NCI-H2196 (cell line): ENCODE data around the gene LDLRAD4.

ENCODE experiments used
- DNase-seq: peaks from one replicate; lab custom pipeline; 2025; ENCODE audit not compliant: unreplicated experiment; lab: John Stamatoyannopoulos, UW

Gene LDLRAD4

DNA sequence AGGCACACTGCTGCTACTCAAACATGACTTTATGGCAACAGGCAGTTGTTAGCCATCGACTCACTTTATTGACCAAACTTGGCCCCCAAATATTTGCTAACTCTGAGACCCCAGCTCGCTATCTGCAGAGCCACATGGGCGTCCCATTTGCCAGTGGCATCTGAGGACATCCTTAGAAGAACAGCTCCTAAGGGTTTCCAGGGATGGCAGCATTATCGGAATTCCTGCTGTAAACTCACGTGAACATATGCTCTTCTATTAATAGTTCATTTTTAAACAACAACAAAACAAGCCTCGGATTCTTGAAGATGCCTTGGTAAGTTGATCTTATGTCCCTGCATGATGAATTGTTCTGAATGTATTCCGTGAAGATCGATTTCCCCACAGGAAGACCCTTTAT, 181.0 kb downstream of the LDLRAD4 start:
- DNase-seq, result no peak

DNA sequence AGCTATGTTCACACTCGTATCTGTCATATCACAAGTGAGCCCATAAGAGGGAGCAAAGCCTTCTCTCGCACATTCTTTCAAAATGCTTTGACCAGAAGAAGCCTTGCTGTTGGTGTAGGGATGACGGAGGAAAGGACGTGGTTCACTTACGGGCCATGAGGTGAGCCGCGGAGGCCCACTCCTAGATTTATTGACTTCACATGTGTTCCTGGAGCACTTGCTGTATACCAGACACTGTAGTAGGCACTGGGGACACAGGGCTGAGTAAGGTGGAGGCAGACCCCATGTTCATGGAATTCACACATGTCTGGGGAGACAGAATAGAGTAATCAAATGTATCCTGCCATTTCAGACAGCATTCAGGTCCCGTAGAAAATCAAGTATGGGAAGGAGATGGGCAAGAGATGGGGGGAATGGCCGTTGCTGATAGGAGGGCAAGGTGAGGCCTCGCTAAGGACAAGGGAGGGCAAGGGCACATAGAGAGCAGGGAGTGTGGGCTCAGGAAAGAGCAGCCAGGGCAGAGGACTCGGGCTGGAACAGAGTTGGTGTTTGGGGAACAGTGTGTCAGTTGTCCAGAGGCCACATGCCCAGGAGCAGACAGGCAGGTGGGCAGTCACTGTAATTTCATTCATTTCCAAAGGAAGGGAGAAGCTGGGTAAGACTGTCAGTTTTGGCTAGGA, 182.2 kb downstream of the LDLRAD4 start:
- DNase-seq, result no peak

DNA sequence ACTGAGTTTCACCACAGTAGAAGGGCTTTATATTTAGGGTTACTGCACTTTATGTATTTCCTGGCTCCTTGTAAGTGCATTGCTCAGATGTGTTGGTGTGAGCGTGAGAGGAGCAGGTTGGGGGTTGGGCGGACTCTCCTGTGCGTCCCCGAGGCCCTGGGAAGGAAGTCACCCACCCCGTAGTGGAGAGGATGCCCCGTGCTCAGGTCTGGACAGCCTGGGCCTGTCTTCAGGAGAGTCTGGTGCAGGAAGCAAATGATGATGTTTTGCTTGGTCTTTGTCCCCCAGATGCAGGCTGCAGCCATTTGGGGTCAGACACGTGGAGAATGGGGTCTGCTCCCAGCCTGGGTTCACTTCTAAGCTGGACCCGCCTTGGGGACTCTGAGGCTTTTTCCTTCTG, 182.8 kb downstream of the LDLRAD4 start:
- no peak for DNase-seq

DNA sequence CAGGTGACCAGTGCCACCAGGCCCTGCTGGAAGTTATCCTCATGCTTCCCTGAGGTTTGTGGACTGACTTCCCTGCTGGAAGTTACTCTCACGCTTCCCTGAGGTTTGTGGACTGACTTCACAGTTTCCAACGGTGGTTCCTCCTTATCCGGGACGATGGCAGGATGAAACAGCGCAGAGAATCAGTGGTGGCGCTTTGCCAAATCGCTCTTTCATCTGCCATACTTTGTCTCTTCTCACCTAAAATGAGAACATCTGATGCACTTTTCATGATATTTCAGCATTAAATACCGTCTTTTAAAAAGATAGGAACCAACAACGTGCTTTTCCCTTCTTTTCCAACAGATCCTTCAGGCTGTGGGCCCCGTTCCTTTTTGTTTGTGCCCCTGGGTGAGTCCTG, 183.3 kb downstream of the LDLRAD4 start:
- no peak for DNase-seq

DNA sequence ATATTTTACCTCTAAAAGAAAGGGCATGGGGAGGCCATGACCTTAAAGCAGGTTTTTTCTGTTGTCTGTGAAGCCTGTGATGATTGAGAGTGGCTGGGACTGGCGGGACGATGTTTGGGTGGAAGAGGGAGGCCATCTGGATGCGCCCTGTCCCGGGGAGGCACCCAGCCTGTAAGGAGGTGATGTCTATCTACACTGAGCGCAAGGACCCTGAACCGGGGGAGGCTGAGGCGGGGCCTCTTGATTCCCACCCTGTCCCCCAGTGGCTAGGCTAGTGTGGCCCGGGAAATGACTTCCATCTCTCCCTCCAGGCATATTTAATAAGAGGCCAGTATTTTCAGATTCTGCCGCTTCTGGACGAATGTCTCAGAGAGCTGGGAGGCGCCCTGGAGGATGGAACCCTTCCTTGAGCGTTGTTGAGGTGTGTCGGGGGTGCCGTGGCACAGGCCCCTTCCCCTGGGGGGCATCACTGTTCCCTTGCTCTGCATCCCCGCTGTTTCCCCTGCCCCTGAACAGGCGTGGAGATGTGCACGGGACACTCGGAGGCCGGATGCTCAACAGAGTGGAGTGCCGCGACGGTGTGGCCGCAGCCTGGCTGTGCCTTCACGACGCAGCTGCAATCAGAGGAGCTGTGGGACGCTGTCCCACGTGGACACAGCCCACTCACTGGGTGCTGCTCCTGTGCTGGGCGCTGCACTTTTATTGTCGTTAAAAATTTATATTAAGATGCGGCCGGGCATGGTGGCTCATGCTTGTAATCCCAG, 185.4 kb downstream of the LDLRAD4 start:
- no peak for DNase-seq

DNA sequence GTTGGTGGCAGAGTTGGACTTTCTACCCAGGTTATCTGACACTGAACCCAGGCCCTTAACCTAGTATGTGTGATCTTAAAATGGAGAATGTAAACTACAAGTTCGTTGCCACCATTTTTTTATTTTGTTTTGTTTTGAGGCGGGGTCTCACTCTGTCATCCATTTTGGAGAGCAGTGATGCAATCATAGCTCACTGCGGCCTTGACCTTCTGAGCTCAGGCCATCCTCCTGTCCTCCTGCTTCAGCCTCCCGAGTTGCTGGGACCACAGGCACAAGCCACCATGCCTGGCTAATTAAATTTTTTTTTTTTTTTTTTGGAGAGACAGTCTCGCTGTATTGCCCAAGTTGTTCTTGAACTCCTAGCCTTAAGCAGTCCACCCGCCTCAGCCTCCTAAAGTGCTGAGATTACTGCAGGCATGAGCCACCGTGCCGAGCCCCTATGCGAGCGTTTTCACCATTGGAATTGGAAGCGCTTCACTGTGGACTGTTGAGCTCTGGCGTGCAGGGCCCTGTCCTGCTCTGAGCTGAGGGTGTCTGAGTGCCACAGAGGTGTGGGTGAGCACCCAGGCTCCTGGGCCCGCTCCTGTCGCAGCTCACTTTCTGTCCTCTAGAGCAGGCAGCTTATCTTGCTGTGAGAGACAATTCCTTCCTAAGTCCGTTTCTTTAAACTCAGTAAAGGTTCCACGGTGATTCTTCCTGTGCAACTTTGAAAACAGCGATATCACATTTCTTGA, 186.9 kb downstream of the LDLRAD4 start:
- DNase-seq, result no peak

DNA sequence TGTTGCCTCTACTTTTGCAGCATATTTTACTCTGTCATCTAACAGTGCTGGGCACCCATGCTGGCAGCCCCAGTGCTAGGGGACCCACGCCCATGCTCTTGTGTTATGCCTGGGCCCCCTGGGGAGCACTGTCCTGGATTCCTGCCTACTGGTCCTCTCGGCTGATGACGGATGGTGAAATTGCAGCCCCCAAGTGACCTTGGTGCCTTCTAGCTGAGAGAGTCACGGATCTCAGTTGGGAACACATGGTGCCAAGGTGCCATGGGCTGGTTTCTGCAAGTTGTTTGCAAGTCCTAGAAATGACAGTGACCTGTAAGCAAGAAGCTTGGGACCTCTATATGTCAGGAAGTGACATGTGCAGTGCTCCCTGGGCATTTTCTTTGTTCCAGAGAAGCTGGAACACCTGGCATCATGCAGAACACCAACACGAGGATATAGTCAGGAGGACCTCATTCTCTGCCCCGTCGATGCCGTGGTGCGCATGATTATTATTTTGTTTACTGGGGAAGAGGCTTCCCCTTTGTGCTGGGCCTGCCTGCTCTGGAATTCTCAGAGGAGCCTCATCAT, 187.6 kb downstream of the LDLRAD4 start:
- DNase-seq, result no peak

DNA sequence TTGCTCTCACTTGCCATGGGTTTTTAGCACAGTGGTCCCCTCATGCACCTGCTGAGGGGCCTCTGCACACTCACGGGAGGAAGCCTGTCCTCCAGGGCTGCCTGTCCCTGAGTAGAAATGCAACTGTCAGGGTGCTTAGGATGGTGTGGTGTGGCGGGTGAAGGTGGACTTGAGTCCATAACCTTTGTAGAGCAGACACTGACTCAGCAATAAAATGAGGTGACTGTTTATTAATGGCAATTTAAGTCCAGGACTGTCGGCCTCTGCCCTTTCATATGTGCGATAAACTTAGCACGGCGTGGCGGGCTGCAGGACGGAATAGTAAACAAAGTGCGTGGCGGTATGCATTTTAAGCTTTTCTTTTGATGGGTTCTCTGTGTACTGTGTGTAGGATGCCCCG, 188.2 kb downstream of the LDLRAD4 start:
- no peak for DNase-seq

DNA sequence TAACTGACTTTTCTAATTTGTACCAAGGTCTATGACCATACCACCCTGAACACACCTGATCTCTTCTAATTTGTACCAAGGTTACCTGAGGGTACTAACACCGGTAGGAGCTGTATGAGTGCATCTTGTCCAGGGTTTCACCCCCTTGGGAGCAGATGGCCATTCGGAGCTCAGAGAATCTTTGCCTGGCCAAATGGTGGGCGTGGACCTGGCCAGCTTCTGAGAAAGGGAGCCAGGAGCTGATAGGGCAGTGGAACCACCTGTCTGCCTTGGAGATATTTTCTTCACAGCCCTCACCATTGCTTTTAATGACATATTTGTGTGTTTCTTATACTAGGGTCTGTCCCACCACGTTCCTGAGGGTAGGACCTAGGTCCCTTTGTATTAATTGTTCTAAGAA, 188.9 kb downstream of the LDLRAD4 start:
- no peak for DNase-seq

DNA sequence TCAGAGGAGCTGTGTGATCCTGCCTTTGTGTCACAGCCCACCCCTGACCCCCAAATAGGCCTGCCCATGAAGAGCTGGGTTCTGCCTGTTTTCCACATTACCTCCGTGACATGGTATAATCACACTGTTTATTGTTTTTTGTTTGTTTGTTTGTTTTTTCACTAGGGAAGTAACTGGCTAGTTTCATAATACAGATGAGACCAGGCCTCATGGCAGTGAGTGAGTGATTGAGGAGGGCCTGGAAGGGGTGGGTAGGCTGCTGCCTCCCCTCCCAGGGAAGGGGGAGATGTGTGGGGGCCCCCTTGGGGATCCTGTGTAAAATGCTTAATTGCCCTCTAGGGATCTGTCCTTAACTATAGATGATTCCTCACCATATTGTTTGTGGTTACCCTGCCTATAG, 190.5 kb downstream of the LDLRAD4 start:
- no peak for DNase-seq

DNA sequence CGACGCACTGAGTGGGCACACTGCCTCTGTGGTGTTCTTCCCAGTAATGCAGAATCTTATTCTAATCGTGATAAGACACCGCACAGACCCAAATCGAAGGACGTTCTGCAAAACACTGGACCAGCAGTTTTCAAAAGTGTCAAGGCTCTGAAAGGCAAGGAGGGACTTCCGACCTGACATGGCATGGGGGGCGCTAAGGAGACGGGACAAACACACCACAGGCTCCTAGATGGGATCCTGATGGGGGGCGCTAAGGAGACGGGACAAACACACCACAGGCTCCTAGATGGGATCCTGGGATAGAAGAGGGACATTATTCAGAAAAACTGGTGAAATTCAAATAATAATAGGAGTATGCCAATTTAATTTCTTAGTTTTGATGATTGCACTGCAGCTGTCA, 191.4 kb downstream of the LDLRAD4 start:
- DNase-seq, result no peak

DNA sequence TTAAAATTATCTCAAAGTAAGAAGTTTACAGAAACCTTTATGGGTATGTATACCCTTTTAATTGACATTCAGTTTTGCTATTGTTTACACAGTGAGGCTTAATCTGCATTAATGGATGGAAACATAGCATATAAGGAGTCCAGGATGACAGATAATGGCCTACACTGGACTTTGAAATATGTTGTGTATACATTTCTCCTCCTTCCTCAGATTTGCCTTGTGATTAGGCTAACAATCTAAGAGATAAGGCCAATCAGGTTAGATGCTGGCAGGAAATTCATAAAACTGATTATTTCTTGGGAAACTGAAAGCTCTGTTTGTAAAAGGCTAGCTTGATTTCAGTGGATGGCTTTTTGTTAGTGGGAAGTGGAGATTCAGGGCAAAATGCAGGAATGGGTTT, 191.9 kb downstream of the LDLRAD4 start:
- no peak for DNase-seq

DNA sequence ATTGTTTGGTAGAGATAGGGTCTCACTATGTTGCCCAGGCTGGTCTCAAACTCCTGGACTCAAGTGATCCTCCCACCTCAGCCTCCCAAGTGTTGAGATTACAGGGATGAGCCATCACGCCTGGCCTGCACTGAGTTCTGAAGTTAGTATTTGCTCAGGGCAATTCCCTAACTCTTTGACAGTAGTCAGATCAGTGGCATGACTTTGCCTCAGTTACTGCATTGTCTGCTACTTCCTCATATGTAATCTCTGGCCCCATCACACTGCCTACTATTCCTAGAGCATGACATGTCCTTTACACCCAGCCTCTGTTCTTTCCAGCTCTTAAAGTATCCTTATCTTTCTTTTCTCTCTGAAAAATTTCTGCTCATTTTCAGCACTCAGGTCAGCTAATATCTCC, 193.5 kb downstream of the LDLRAD4 start:
- no peak for DNase-seq

DNA sequence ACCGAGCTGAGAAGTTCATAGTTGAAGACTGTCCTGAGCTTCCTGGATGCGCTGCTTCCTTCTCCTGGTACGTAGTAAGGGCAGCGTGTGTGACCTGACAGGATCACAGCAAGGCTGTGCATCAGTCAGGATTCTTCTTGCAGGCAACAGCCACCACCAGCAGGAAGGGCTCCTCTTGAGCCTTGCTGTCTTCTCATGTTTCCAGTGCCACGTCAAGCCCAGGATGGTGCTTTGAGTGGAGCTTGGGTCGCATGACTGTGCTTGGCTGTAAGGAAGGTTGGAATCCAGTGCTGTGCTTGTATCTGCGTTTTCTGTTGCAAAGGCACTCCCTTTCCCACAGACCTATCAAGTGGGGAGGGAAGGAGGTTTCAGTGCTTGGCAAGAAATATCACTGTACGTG, 194.3 kb downstream of the LDLRAD4 start:
- DNase-seq, result peak; percentile 29

DNA sequence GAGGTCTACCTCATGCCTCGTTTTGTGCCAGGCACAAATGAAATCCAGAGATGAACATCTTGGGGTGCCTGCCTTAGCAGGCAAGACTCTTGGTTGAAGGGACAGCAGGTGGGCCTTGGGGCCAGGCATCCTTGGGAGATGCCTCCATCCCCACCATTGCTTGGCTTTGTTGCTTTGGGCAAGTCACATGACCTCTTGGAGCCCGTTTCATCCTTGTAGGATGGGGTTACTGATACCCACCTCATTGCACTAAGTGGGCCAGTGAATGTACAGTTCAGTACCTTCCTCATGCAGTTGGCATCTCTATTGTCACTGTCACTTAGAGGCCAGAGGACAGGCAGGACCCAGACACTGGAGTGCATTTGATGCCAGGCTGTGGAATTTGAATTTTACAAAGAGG, 195.5 kb downstream of the LDLRAD4 start:
- no peak for DNase-seq

DNA sequence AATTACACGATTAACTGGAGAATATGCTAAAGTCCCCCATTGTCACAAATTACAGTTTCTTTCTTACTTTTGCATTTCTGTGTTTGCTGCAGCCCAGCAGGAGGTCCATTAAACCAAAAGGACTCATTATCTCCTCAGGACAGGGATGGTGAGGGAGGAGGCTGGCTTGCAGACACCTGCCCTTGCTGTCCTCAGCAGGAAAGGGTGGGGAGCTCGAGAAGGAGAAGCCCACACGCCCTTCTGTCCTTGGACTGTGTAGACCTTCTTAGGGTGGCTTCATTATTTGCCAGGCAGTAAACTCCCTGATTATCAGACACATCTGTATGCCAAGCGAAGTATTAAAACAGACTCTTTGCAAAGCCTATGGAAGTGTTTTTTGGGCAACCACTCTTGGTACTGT, 196.0 kb downstream of the LDLRAD4 start:
- DNase-seq, result no peak

DNA sequence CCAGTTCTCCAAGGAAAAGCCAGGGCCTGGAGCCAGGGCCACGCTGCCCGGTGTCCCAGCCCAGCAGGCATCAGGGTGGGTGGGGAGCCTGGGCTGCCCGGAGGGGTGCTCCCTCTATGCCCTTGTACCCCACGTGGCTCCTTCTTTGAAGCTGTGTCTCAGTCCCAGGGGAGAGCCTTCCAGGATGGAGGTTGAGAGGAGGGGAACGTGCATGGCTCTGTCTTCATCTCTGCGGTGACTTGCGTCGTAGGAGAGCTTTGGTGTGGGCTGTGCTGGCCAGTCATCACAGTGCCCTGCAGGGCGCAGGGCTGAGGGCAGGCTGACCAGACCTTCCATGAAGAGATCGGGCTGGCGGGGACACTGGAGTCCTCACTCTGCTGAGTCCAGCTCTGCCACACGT, 197.2 kb downstream of the LDLRAD4 start:
- DNase-seq, result no peak

DNA sequence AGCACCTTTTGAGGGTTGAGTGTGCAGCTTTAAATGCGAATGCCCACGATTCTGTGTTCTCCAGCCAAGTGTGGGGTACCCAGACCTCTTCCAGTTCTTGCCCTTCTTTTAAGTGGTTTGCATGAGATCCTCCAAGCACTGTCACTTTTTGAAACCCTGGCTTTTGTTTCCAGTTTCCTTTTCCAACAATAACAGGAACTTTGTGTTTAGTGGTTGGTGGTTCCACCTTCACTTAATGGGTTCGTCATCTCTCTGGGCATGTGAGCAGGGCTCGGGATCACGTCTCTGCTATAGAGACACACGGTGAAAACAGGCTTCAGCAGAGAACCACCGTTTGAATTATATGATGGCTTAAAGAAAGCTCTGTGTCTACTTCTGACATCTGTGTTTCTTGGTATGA, 197.6 kb downstream of the LDLRAD4 start:
- DNase-seq, result no peak

DNA sequence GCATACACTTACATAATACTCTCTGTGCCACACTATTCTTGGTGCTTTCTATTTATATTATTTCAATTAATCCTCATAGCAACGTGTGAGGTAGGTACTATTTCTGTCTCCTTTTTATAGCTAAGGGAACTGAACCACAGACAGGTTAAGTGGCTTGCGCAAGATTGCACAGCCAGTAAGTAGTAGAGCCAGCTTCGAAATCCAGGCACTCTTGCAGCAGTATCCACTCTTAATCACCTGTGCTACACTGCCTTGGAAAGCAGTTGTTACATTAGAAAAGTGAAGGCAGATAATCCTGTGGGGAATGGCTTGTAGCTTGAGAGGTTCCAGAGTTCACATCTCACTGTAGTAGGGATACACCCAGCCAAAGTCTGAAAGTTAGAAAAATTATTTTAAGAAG, 198.3 kb downstream of the LDLRAD4 start:
- no peak for DNase-seq

DNA sequence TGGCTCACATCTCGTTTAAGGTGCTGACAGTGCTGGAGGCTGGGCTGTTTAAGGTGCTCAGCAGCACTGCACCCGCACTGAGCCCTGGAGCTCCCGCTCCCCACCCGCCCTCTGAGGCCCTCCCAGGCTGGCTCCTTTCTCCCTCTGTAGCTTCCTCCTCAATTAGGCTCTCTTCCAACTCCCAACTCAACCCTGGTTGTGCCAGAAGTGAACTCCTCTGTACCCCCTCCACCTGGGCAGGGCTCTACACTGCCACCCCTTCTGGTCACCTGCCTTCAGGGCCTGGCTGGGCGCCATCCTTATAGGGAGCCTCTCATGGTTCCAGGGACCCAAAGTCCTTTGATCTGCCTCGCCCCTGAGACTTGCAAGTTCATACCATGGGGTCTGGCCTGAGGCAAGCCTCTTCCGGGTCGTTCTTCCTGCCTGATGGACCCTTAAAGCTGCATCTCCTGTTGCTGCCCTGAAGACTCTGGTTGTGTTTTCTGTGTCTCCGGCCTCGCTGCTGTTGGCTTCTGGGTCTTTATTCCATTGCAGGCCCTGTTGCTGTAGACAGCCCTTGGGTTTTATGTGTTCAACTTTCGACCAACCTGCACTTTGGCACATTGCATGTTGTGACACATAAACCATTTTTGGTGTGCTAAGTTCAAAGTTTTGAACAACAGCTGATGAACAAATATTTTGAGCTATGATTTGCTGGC, 199.6 kb downstream of the LDLRAD4 start:
- no peak for DNase-seq

DNA sequence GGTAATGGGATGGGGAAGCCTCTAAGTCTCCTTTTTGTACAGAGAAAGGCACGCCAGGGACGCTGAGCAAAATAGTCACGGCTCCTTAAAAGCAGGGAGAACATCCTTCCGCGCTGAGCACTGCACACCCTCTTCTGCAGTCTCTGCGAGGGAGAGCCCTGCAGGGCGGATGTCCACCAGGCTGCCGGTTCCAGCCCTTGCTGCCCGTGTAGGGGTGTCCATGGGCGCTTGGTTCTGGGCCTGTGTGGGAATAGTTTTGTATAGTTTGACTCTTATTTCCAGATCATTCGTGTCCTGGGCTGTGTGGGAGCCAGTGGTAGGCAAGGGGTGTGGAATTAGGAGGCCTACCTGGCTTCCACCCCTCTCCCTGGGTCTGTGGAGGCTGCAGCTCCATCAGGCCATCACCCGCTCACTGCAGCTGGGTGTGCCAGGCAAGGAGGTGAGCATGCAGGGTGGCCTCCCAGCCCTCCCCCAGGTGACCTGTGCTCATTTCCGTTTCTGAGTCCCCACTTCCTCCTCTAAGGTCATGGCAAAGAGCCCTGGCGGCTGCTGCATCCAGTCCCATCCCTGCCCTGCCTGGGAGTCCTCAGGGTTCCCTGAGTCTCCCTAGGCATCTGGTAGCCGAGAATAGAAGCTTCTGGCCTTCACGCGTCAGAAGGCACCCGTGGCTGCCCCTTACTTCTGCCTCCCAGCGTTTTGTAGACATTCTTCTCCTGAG, 202.6 kb downstream of the LDLRAD4 start:
- no peak for DNase-seq
